A673 (cell line): ENCODE data around the gene CAGE1. TPM values are rescaled to one million over a fixed set of nuclear protein-coding genes. Genes with fewer than 3 reads are reported as not detected.

Experiments used
- BruUV-seq: library from RNA; stranded (reverse); fragments of 400-500 nt; replicated peaks from 2 replicates; lab custom pipeline; 2021; lab: Mats Ljungman, UMichigan
- CTCF ChIA-PET: fragments of 300-600 bp; sonication (Branson Sonifier 250); formaldehyde crosslinking; loops from one replicate; lab custom pipeline; 2022; ENCODE audit warnings: antibody characterized with exemption; lab: Charles Lee
- POLR2A ChIA-PET: fragments of 300-600 bp; sonication (Branson Sonifier 250); formaldehyde crosslinking; loops from one replicate; lab custom pipeline; 2022; ENCODE audit warnings: antibody characterized with exemption; ENCODE audit not compliant: low non-redundant PET; lab: Charles Lee
- DNase-seq: peaks from one replicate; pipeline ENCODE4 v3.0.0-alpha.2; 2015; ENCODE audit warnings: low spot score
- H3K27ac ChIP-seq: fragments of 200-600 bp; sonication (generic); 2 replicates; pipeline ENCODE4 v1.5.1; 2016; ENCODE audit warnings: mixed run types, low read depth, mild to moderate bottlenecking, mixed read lengths, antibody characterized with exemption, low read length; ENCODE audit not compliant: poor library complexity, severe bottlenecking
- H3K27me3 ChIP-seq: fragments of 200-600 bp; sonication (generic); replicated peaks from 2 replicates; pipeline ENCODE4 v1.6.1; 2017; ENCODE audit warnings: mixed run types, low read depth, mild to moderate bottlenecking, mixed read lengths, antibody characterized with exemption, low read length; ENCODE audit not compliant: insufficient read depth, poor library complexity
- H3K36me3 ChIP-seq: fragments of 200-600 bp; sonication (generic); 2 replicates; pipeline ENCODE4 v1.6.1; 2016; ENCODE audit warnings: mixed run types, mild to moderate bottlenecking, mixed read lengths, antibody characterized with exemption, low read length; ENCODE audit not compliant: insufficient read depth, poor library complexity, severe bottlenecking
- H3K4me1 ChIP-seq: fragments of 200-600 bp; sonication (generic); 2 replicates; pipeline ENCODE4 v1.6.1; 2017; ENCODE audit warnings: mixed run types, mild to moderate bottlenecking, mixed read lengths, antibody characterized with exemption, low read length; ENCODE audit not compliant: insufficient read depth, poor library complexity, severe bottlenecking
- H3K4me3 ChIP-seq: fragments of 200-600 bp; sonication (generic); 2 replicates; pipeline ENCODE4 v1.5.1; 2016; ENCODE audit warnings: low read depth, mixed run types, mild to moderate bottlenecking, mixed read lengths, low read length; ENCODE audit not compliant: poor library complexity, severe bottlenecking
- H3K9me3 ChIP-seq: fragments of 200-600 bp; sonication (generic); 2 replicates; pipeline ENCODE4 v1.6.1; 2016; ENCODE audit warnings: mixed run types, low read depth, mild to moderate bottlenecking, mixed read lengths, antibody characterized with exemption, low read length; ENCODE audit not compliant: poor library complexity, severe bottlenecking
- EZH2 ChIP-seq: fragments of 200-600 bp; sonication (generic); IDR thresholded peaks from 2 replicates; pipeline ENCODE4 v1.6.1; 2017; ENCODE audit warnings: borderline replicate concordance, low read depth, mild to moderate bottlenecking, mixed read lengths, antibody characterized with exemption, low read length; ENCODE audit not compliant: poor library complexity, severe bottlenecking
- intact Hi-C: fragments of 100-400 bp; cut with micrococcal nuclease; formaldehyde crosslinking; loops from one replicate; pipeline ENCODE4 v1.10.0; 2022; ENCODE audit not compliant: unreplicated experiment
- total RNA-seq: library from RNA; stranded (reverse); gene quantifications from 2 replicates; pipeline ENCODE4 v1.2.3, GENCODE V29; 2021
- TF ChIP-seq, protein P1 (sequence below): fragments of 300-800, 200-600 bp; sonication (generic); conservative IDR thresholded peaks from 2 replicates; pipeline ENCODE4 v1.5.1; 2017; ENCODE audit warnings: low read depth, mild to moderate bottlenecking, antibody characterized with exemption, low read length, moderate library complexity, mixed read lengths

CAGE1 gene
- total RNA-seq, 1 experiment from 2014 or later, result 0.19 TPM

GRCh38 chr6:7307533-7307932 lies 82.0 kb downstream of the CAGE1 start:
- intact Hi-C loops, result no loop called here
- Histone ChIP-seq H3K9me3 (no peaks in the 10 kb centered on the region), H3K27ac (no peak overlapping the region), H3K36me3 (peaks cover 77% of the 10 kb centered on the region), H3K27me3 (no peaks in the 10 kb centered on the region), H3K4me3 (no peak overlapping the region), H3K4me1 (peaks cover 5% of the 10 kb centered on the region)
- ChIA-PET CTCF (interaction anchor here (0.6 kb wide), 1 partner anchor 8 kb away, joined by 3 read pairs; no protein-coding TSS in a partner anchor), POLR2A (no interaction called here)
- BruUV-seq, result no TSS peak
- no peak for DNase-seq
- no peak for TF ChIP-seq EZH2
- TF ChIP-seq, protein P1, sequence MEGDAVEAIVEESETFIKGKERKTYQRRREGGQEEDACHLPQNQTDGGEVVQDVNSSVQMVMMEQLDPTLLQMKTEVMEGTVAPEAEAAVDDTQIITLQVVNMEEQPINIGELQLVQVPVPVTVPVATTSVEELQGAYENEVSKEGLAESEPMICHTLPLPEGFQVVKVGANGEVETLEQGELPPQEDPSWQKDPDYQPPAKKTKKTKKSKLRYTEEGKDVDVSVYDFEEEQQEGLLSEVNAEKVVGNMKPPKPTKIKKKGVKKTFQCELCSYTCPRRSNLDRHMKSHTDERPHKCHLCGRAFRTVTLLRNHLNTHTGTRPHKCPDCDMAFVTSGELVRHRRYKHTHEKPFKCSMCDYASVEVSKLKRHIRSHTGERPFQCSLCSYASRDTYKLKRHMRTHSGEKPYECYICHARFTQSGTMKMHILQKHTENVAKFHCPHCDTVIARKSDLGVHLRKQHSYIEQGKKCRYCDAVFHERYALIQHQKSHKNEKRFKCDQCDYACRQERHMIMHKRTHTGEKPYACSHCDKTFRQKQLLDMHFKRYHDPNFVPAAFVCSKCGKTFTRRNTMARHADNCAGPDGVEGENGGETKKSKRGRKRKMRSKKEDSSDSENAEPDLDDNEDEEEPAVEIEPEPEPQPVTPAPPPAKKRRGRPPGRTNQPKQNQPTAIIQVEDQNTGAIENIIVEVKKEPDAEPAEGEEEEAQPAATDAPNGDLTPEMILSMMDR, result no peak

- intact Hi-C loops, result no loop called here
- no TSS peak for BruUV-seq
- ChIA-PET POLR2A (no interaction called here), CTCF (no interaction called here)
- peaks cover 5% of the 10 kb centered on the region for H3K4me1 ChIP-seq
- no peak for TF ChIP-seq EZH2
- TF ChIP-seq, protein P1, result no peak
- no peak overlapping the region for H3K27ac ChIP-seq
- no peak overlapping the region for H3K4me3 ChIP-seq
- no peak for DNase-seq
- H3K27me3 ChIP-seq, result no peaks in the 10 kb centered on the region
- H3K9me3 ChIP-seq, result no peaks in the 10 kb centered on the region
- peaks cover 97% of the 10 kb centered on the region for H3K36me3 ChIP-seq
Measured at GRCh38 chr6:7304821-7305220, 84.7 kb downstream of the CAGE1 start.

- POLR2A ChIA-PET, result no interaction called here
- CTCF ChIA-PET, result no interaction called here
- no TSS peak for BruUV-seq
Measured at GRCh38 chr6:7301702-7302101, 87.8 kb downstream of the CAGE1 start.

More at GRCh38 chr6:7301702-7302101, 87.8 kb downstream of the CAGE1 start:
- no peak for DNase-seq
- TF ChIP-seq EZH2, result no peak
- TF ChIP-seq, protein P1, result no peak
- H3K27ac ChIP-seq, result no peak overlapping the region
- intact Hi-C loops, result no loop called here
- H3K4me1 ChIP-seq, result peaks cover 5% of the 10 kb centered on the region
- no peaks in the 10 kb centered on the region for H3K27me3 ChIP-seq
- no peaks in the 10 kb centered on the region for H3K9me3 ChIP-seq
- peaks cover 98% of the 10 kb centered on the region for H3K36me3 ChIP-seq
- no peak overlapping the region for H3K4me3 ChIP-seq
